ENCODE measurements around the gene ATP11A. TPM values are rescaled to one million over a fixed set of nuclear protein-coding genes. Genes with fewer than 3 reads are reported as not detected.

Gene ATP11A
- total RNA-seq, 1 experiment from 2014 or later: 8.8 TPM

GRCh38 chr13:112928020-112928971 lies 238.5 kb downstream of the ATP11A start:
- no peak for DNase-seq (ENCODE audit: low spot score)

GRCh38 chr13:112928972-112929782 lies 239.3 kb downstream of the ATP11A start:
- DNase-seq (ENCODE audit: low spot score): peak; percentile 57

GRCh38 chr13:112929783-112930055 lies 239.9 kb downstream of the ATP11A start:
- DNase-seq (ENCODE audit: low spot score): peak; percentile 6

- no peak for DNase-seq (ENCODE audit: low spot score)
These were observed 240.4 kb downstream of the ATP11A start for GRCh38 chr13:112930192-112930591.

GRCh38 chr13:112931028-112931934 lies 241.4 kb downstream of the ATP11A start:
- DNase-seq (ENCODE audit: low spot score): peak; percentile 51

- DNase-seq (ENCODE audit: low spot score): no peak
These were observed 243.1 kb downstream of the ATP11A start for GRCh38 chr13:112932971-112933370.

- no peak for DNase-seq (ENCODE audit: low spot score)
These were observed 243.8 kb downstream of the ATP11A start for GRCh38 chr13:112933649-112934048.

- no peak for DNase-seq (ENCODE audit: low spot score)
These were observed 244.2 kb downstream of the ATP11A start for GRCh38 chr13:112934078-112934477.

Other genes with a start within 250 kb of the ATP11A start
- gene TUBGCP3, start 101.9 kb upstream of the ATP11A start, total RNA-seq (2014; rRNA removed; shearing (Covaris generic)): 14.3 and 16.7 TPM in 2 replicates

Measured in A172 (cell line).